ENCODE data around the gene GID4.

The GID4 gene

GRCh38 chr17:18045691-18046350 is 6.6 kb downstream of the GID4 start:
- TF ChIP-seq ZBTB7A (IDR thresholded peaks at IDR 0.05; ENCODE audit: low read depth) (no peak), YY1 (IDR thresholded peaks at IDR 0.05; ENCODE audit: low read depth) (no peak), TAF1 (IDR thresholded peaks at IDR 0.05; ENCODE audit: low read depth) (no peak), NFIC (IDR thresholded peaks at IDR 0.05) (no peak), RAD21 (IDR thresholded peaks at IDR 0.05; ENCODE audit: low read depth) (no peak), CEBPB (IDR thresholded peaks at IDR 0.05) (no peak), TEAD4 (IDR thresholded peaks at IDR 0.05) (no peak), EP300 (IDR thresholded peaks at IDR 0.05; ENCODE audit: borderline replicate concordance) (no peak), EGR1 (IDR thresholded peaks at IDR 0.05) (no peak), TCF12 (IDR thresholded peaks at IDR 0.05; ENCODE audit: low read depth) (no peak), FOXM1 (IDR thresholded peaks at IDR 0.05; ENCODE audit: borderline replicate concordance, low read depth) (no peak)
- TF ChIP-seq, protein P1, sequence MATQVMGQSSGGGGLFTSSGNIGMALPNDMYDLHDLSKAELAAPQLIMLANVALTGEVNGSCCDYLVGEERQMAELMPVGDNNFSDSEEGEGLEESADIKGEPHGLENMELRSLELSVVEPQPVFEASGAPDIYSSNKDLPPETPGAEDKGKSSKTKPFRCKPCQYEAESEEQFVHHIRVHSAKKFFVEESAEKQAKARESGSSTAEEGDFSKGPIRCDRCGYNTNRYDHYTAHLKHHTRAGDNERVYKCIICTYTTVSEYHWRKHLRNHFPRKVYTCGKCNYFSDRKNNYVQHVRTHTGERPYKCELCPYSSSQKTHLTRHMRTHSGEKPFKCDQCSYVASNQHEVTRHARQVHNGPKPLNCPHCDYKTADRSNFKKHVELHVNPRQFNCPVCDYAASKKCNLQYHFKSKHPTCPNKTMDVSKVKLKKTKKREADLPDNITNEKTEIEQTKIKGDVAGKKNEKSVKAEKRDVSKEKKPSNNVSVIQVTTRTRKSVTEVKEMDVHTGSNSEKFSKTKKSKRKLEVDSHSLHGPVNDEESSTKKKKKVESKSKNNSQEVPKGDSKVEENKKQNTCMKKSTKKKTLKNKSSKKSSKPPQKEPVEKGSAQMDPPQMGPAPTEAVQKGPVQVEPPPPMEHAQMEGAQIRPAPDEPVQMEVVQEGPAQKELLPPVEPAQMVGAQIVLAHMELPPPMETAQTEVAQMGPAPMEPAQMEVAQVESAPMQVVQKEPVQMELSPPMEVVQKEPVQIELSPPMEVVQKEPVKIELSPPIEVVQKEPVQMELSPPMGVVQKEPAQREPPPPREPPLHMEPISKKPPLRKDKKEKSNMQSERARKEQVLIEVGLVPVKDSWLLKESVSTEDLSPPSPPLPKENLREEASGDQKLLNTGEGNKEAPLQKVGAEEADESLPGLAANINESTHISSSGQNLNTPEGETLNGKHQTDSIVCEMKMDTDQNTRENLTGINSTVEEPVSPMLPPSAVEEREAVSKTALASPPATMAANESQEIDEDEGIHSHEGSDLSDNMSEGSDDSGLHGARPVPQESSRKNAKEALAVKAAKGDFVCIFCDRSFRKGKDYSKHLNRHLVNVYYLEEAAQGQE (IDR thresholded peaks at IDR 0.05; ENCODE audit: low read depth), result no peak

GRCh38 chr17:18055597-18055996 is 16.4 kb downstream of the GID4 start:
- TF ChIP-seq EGR1 (IDR thresholded peaks at IDR 0.05), result no peak
- TF ChIP-seq ZBTB7A (IDR thresholded peaks at IDR 0.05; ENCODE audit: low read depth), result no peak

GRCh38 chr17:18056214-18056613 is 17.0 kb downstream of the GID4 start:
- TF ChIP-seq TAF1 (IDR thresholded peaks at IDR 0.05; ENCODE audit: low read depth), result no peak
- TF ChIP-seq CEBPB (IDR thresholded peaks at IDR 0.05), result no peak
- no peak for TF ChIP-seq ZBTB7A (IDR thresholded peaks at IDR 0.05; ENCODE audit: low read depth)

GRCh38 chr17:18059283-18059682 is 20.1 kb downstream of the GID4 start:
- TF ChIP-seq CEBPB (IDR thresholded peaks at IDR 0.05) (no peak), YY1 (IDR thresholded peaks at IDR 0.05; ENCODE audit: low read depth) (no peak), MAX (IDR thresholded peaks at IDR 0.05) (no peak), CREB1 (IDR thresholded peaks at IDR 0.05; ENCODE audit: low read depth) (no peak), TCF12 (IDR thresholded peaks at IDR 0.05; ENCODE audit: low read depth) (no peak), NFIC (IDR thresholded peaks at IDR 0.05) (no peak), ZBTB7A (IDR thresholded peaks at IDR 0.05; ENCODE audit: low read depth) (no peak), EP300 (IDR thresholded peaks at IDR 0.05; ENCODE audit: borderline replicate concordance) (no peak), RAD21 (IDR thresholded peaks at IDR 0.05; ENCODE audit: low read depth) (no peak), EGR1 (IDR thresholded peaks at IDR 0.05) (no peak), FOXM1 (IDR thresholded peaks at IDR 0.05; ENCODE audit: borderline replicate concordance, low read depth) (no peak), TAF1 (IDR thresholded peaks at IDR 0.05; ENCODE audit: low read depth) (no peak), TEAD4 (IDR thresholded peaks at IDR 0.05) (no peak)
- TF ChIP-seq, protein P1 (IDR thresholded peaks at IDR 0.05; ENCODE audit: low read depth), result no peak
- TF ChIP-seq, protein P2, sequence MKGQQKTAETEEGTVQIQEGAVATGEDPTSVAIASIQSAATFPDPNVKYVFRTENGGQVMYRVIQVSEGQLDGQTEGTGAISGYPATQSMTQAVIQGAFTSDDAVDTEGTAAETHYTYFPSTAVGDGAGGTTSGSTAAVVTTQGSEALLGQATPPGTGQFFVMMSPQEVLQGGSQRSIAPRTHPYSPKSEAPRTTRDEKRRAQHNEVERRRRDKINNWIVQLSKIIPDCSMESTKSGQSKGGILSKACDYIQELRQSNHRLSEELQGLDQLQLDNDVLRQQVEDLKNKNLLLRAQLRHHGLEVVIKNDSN (IDR thresholded peaks at IDR 0.05), result no peak

- no peak for TF ChIP-seq EP300 (IDR thresholded peaks at IDR 0.05; ENCODE audit: borderline replicate concordance)
- TF ChIP-seq, protein P2 (IDR thresholded peaks at IDR 0.05), result no peak
- TF ChIP-seq RAD21 (IDR thresholded peaks at IDR 0.05; ENCODE audit: low read depth), result no peak
- TF ChIP-seq, protein P1 (IDR thresholded peaks at IDR 0.05; ENCODE audit: low read depth), result no peak
- no peak for TF ChIP-seq CREB1 (IDR thresholded peaks at IDR 0.05; ENCODE audit: low read depth)
- TF ChIP-seq MAX (IDR thresholded peaks at IDR 0.05), result no peak
- no peak for TF ChIP-seq TCF12 (IDR thresholded peaks at IDR 0.05; ENCODE audit: low read depth)
- TF ChIP-seq EGR1 (IDR thresholded peaks at IDR 0.05), result no peak
- TF ChIP-seq ZBTB7A (IDR thresholded peaks at IDR 0.05; ENCODE audit: low read depth), result no peak
- TF ChIP-seq YY1 (IDR thresholded peaks at IDR 0.05; ENCODE audit: low read depth), result no peak
- no peak for TF ChIP-seq TAF1 (IDR thresholded peaks at IDR 0.05; ENCODE audit: low read depth)
- no peak for TF ChIP-seq CEBPB (IDR thresholded peaks at IDR 0.05)
- TF ChIP-seq TEAD4 (IDR thresholded peaks at IDR 0.05), result no peak
- TF ChIP-seq NFIC (IDR thresholded peaks at IDR 0.05), result no peak
- no peak for TF ChIP-seq FOXM1 (IDR thresholded peaks at IDR 0.05; ENCODE audit: borderline replicate concordance, low read depth)
Measured at GRCh38 chr17:18064053-18064452, 24.8 kb downstream of the GID4 start.
